Immature natural killer cell (primary cell): Measurements from ENCODE around the gene ZNF460. TPM values are rescaled to one million over a fixed set of nuclear protein-coding genes. Genes with fewer than 3 reads are reported as not detected.
A peak's percentile ranks its signal among the peaks of the same experiment; 100 is the strongest.
"Not testable (repeated sequence)": the region's sequence is repeated elsewhere in the genome, so short reads cannot be mapped to it uniquely, and the experiment has no call there.

Experiments used
- DNase-seq, 3 donors: peaks; one replicate each; pipeline ENCODE4 v3.0.0; 2022; ENCODE audit warnings: mixed read lengths in 1 of 3
- H3K27ac Mint-ChIP-seq, 6 donors: one replicate each; pipeline ENCODE4 v1.8.0; 2020; ENCODE audit warnings: mixed read lengths in 6 of 6, mild to moderate bottlenecking in 5 of 6, inconsistent platforms in 4 of 6, moderate library complexity in 3 of 6
- H3K27me3 Mint-ChIP-seq, 3 donors: one replicate each; pipeline ENCODE4 v1.8.0; 2020 to 2021; ENCODE audit warnings: low read depth in 3 of 3, mild to moderate bottlenecking in 3 of 3, mixed read lengths in 3 of 3, moderate library complexity in 3 of 3, inconsistent platforms in 1 of 3
- H3K36me3 Mint-ChIP-seq, 3 donors: one replicate each; pipeline ENCODE4 v1.8.0; 2020; ENCODE audit warnings: mixed read lengths in 3 of 3, inconsistent platforms in 2 of 3, mild to moderate bottlenecking in 2 of 3
- H3K4me1 Mint-ChIP-seq, 2 donors: one replicate each; pipeline ENCODE4 v1.8.0; 2020; ENCODE audit warnings: inconsistent platforms in 2 of 2, mild to moderate bottlenecking in 2 of 2, mixed read lengths in 2 of 2, moderate library complexity in 1 of 2
- H3K4me3 Mint-ChIP-seq, 5 donors: one replicate each; pipeline ENCODE4 v1.8.0; 2020; ENCODE audit warnings: mild to moderate bottlenecking in 5 of 5, mixed read lengths in 5 of 5, inconsistent platforms in 3 of 5, moderate library complexity in 3 of 5
- H3K9me3 Mint-ChIP-seq, 6 donors: one replicate each; pipeline ENCODE4 v1.8.0; 2020; ENCODE audit warnings: mild to moderate bottlenecking in 6 of 6, mixed read lengths in 6 of 6, inconsistent platforms in 4 of 6, moderate library complexity in 3 of 6
- polyA plus RNA-seq, 3 donors: library from polyadenylated mRNA; unstranded; fragments of 300-500 nt; fragmentation: Illumina TruSeq; gene quantifications; one replicate each; pipeline ENCODE4 v1.2.3, GENCODE V29; 2021

Gene ZNF460
- polyA plus RNA-seq: 1 to 10 TPM; 1.1 to 7.0 (median 4.3) TPM

- Mint-ChIP-seq H3K27me3 (peaks cover 0 to 6% (median 4%) of the 10 kb centered on the region in 3 donors), H3K36me3 (peaks cover 4 to 10% (median 5%) of the 10 kb centered on the region in 3 donors), H3K27ac (no peak within 1 kb of the TSS), H3K4me3 (no peak within 1 kb of the TSS), H3K9me3 (no peaks in the 10 kb centered on the region), H3K4me1 (peaks cover 29 to 34% of the 10 kb centered on the region in 2 donors)
- peak; percentile 96 to 97 (median 97) for DNase-seq
Observed at GRCh38 chr19:57280165-57280961, at the start of gene ZNF460. TSS of gene ZNF460 (plus strand) at chr19:57280485. CDS start at chr19:57280807, 322 bp downstream.

- H3K27ac Mint-ChIP-seq: no peak overlapping the region
- no peaks in the 10 kb centered on the region for H3K9me3 Mint-ChIP-seq
- H3K36me3 Mint-ChIP-seq: peaks cover 0 to 6% (median 0%) of the 10 kb centered on the region in 3 donors
- no peak overlapping the region for H3K4me3 Mint-ChIP-seq
- no peak for DNase-seq
- no peaks in the 10 kb centered on the region for H3K27me3 Mint-ChIP-seq
- H3K4me1 Mint-ChIP-seq: no peaks in the 10 kb centered on the region
Observed at GRCh38 chr19:57231686-57232085, 48.6 kb upstream of the ZNF460 start.

GRCh38 chr19:57233207-57233606, 47.1 kb upstream of the ZNF460 start:
- DNase-seq: no peak
- no peak overlapping the region for H3K27ac Mint-ChIP-seq
- peaks cover 0 to 2% (median 0%) of the 10 kb centered on the region in 3 donors for H3K27me3 Mint-ChIP-seq
- H3K4me3 Mint-ChIP-seq: no peak overlapping the region
- no peaks in the 10 kb centered on the region for H3K9me3 Mint-ChIP-seq
- no peaks in the 10 kb centered on the region for H3K4me1 Mint-ChIP-seq
- peaks cover 0 to 7% (median 0%) of the 10 kb centered on the region in 3 donors for H3K36me3 Mint-ChIP-seq

GRCh38 chr19:57239982-57240310, 40.3 kb upstream of the ZNF460 start:
- no peaks in the 10 kb centered on the region for H3K9me3 Mint-ChIP-seq
- no peak for DNase-seq
- H3K27ac Mint-ChIP-seq: peak overlapping the region; percentile 87 to 97 (median 96)
- H3K4me3 Mint-ChIP-seq: peak overlapping the region; percentile 89 to 97 (median 95)
- H3K36me3 Mint-ChIP-seq: peaks cover 6 to 12% (median 7%) of the 10 kb centered on the region in 3 donors
- H3K27me3 Mint-ChIP-seq: peaks cover 2 to 6% (median 4%) of the 10 kb centered on the region in 3 donors
- H3K4me1 Mint-ChIP-seq: peaks cover 35 to 44% of the 10 kb centered on the region in 2 donors

- Mint-ChIP-seq H3K4me3 (peak within 1 kb of the TSS; percentile 89 to 97 (median 95)), H3K27ac (peak within 1 kb of the TSS; percentile 87 to 97 (median 96))
Observed at GRCh38 chr19:57240311-57241090, 39.8 kb upstream of the ZNF460 start, which contains the start of gene ZNF805. TSS of gene ZNF805 (plus strand) at chr19:57240632. CDS start at chr19:57240892, 260 bp downstream.

GRCh38 chr19:57241176-57241575, 39.1 kb upstream of the ZNF460 start:
- Mint-ChIP-seq H3K36me3 (peaks cover 10 to 15% (median 13%) of the 10 kb centered on the region in 3 donors), H3K27ac (peak overlapping the region; percentile 87 to 97 (median 96)), H3K4me3 (peak overlapping the region; percentile 89 to 97 (median 95)), H3K9me3 (no peaks in the 10 kb centered on the region), H3K27me3 (peaks cover 2 to 6% (median 4%) of the 10 kb centered on the region in 3 donors), H3K4me1 (peaks cover 35 to 47% of the 10 kb centered on the region in 2 donors)
- DNase-seq: no peak

More at GRCh38 chr19:57240311-57241090, 39.8 kb upstream of the ZNF460 start, which contains the start of gene ZNF805:
- Mint-ChIP-seq H3K36me3 (peaks cover 9 to 12% (median 10%) of the 10 kb centered on the region in 3 donors), H3K27me3 (peaks cover 2 to 6% (median 4%) of the 10 kb centered on the region in 3 donors), H3K4me1 (peaks cover 35 to 47% of the 10 kb centered on the region in 2 donors), H3K9me3 (no peaks in the 10 kb centered on the region)
- DNase-seq: peak; percentile 91 to 94 (median 92)

- Mint-ChIP-seq H3K4me1 (peaks cover 36 to 47% of the 10 kb centered on the region in 2 donors), H3K4me3 (peak overlapping the region in 3 of 5 donors; percentile 14 to 95 (median 47)), H3K9me3 (no peaks in the 10 kb centered on the region), H3K27me3 (peaks cover 1 to 6% (median 4%) of the 10 kb centered on the region in 3 donors), H3K27ac (peak overlapping the region in 3 of 6 donors; percentile 4 to 32 (median 24)), H3K36me3 (peaks cover 10 to 17% (median 15%) of the 10 kb centered on the region in 3 donors)
- DNase-seq: no peak
Observed at GRCh38 chr19:57242821-57243220, 37.5 kb upstream of the ZNF460 start.

GRCh38 chr19:57244513-57244912, 35.8 kb upstream of the ZNF460 start:
- Mint-ChIP-seq H3K27me3 (peaks cover 0 to 4% (median 4%) of the 10 kb centered on the region in 3 donors), H3K9me3 (no peaks in the 10 kb centered on the region), H3K4me3 (no peak overlapping the region), H3K4me1 (peaks cover 36 to 47% of the 10 kb centered on the region in 2 donors), H3K36me3 (peaks cover 10 to 17% (median 15%) of the 10 kb centered on the region in 3 donors), H3K27ac (no peak overlapping the region)
- DNase-seq: no peak

- H3K27ac Mint-ChIP-seq: no peak overlapping the region
- peaks cover 0 to 4% (median 2%) of the 10 kb centered on the region in 3 donors for H3K27me3 Mint-ChIP-seq
- peaks cover 13 to 20% (median 15%) of the 10 kb centered on the region in 3 donors for H3K36me3 Mint-ChIP-seq
- DNase-seq: no peak
- peaks cover 34 to 44% of the 10 kb centered on the region in 2 donors for H3K4me1 Mint-ChIP-seq
- H3K4me3 Mint-ChIP-seq: no peak overlapping the region
- H3K9me3 Mint-ChIP-seq: no peaks in the 10 kb centered on the region
Observed at GRCh38 chr19:57245066-57245465, 35.2 kb upstream of the ZNF460 start.

GRCh38 chr19:57245959-57246358, 34.3 kb upstream of the ZNF460 start:
- Mint-ChIP-seq H3K9me3 (no peaks in the 10 kb centered on the region), H3K27me3 (peaks cover 0 to 2% (median 0%) of the 10 kb centered on the region in 3 donors), H3K36me3 (peaks cover 21 to 29% (median 22%) of the 10 kb centered on the region in 3 donors), H3K4me3 (no peak overlapping the region), H3K4me1 (peaks cover 29 to 35% of the 10 kb centered on the region in 2 donors), H3K27ac (peak overlapping the region in 1 of 6 donors; percentile 7)
- no peak for DNase-seq

- no peak for DNase-seq
- Mint-ChIP-seq H3K36me3 (peaks cover 40 to 51% (median 42%) of the 10 kb centered on the region in 3 donors), H3K4me3 (no peak overlapping the region), H3K4me1 (peaks cover 7 to 18% of the 10 kb centered on the region in 2 donors), H3K9me3 (no peaks in the 10 kb centered on the region), H3K27ac (no peak overlapping the region), H3K27me3 (peaks cover 0 to 2% (median 0%) of the 10 kb centered on the region in 3 donors)
Observed at GRCh38 chr19:57248646-57249045, 31.6 kb upstream of the ZNF460 start.

- Mint-ChIP-seq H3K4me3 (no peak overlapping the region), H3K9me3 (no peaks in the 10 kb centered on the region), H3K27ac (no peak overlapping the region), H3K4me1 (peaks cover 7 to 16% of the 10 kb centered on the region in 2 donors), H3K36me3 (peaks cover 44 to 56% (median 46%) of the 10 kb centered on the region in 3 donors), H3K27me3 (peaks cover 0 to 2% (median 0%) of the 10 kb centered on the region in 3 donors)
- no peak for DNase-seq
Observed at GRCh38 chr19:57249329-57249728, 31.0 kb upstream of the ZNF460 start.

GRCh38 chr19:57253767-57254166, 26.5 kb upstream of the ZNF460 start:
- not testable (repeated sequence) for H3K9me3 Mint-ChIP-seq, H3K27me3 Mint-ChIP-seq

More at GRCh38 chr19:57253767-57254166, 26.5 kb upstream of the ZNF460 start:
- H3K4me3 Mint-ChIP-seq, DNase-seq, H3K27ac Mint-ChIP-seq: not testable (repeated sequence)
- H3K4me1 Mint-ChIP-seq: peaks cover 3 to 19% of the 10 kb centered on the region in 2 donors
- H3K36me3 Mint-ChIP-seq: peaks cover 49 to 55% (median 53%) of the 10 kb centered on the region in 3 donors
